Measurements from ENCODE around the gene CYP3A5.

Gene CYP3A5

GRCh38 chr7:99617192-99617781 lies 62.5 kb downstream of the CYP3A5 start:
- DNase-seq (ENCODE audit: insufficient read length, low spot score) (no peak), FAIRE-seq (no peak)
- no peak for TF ChIP-seq CTCF (IDR thresholded peaks at IDR 0.05; ENCODE audit: insufficient read depth, missing control alignments)

GRCh38 chr7:99616359-99617191 lies 63.2 kb downstream of the CYP3A5 start, which contains the start of gene ZSCAN25:
Gene ZSCAN25, plus strand, starts transcription at chr7:99616946. Its CDS starts 2,661 bp downstream, at chr7:99619607.
- FAIRE-seq (no peak), DNase-seq (ENCODE audit: insufficient read length, low spot score) (peak; percentile 83)
- peak; percentile 58 for TF ChIP-seq CTCF (IDR thresholded peaks at IDR 0.05; ENCODE audit: insufficient read depth, missing control alignments)

GRCh38 chr7:99615989-99616358 lies 63.8 kb downstream of the CYP3A5 start:
- no peak for FAIRE-seq
- no peak for DNase-seq (ENCODE audit: insufficient read length, low spot score)
- TF ChIP-seq CTCF (IDR thresholded peaks at IDR 0.05; ENCODE audit: insufficient read depth, missing control alignments), result no peak

- no peak for DNase-seq (ENCODE audit: insufficient read length, low spot score)
- no peak for TF ChIP-seq CTCF (IDR thresholded peaks at IDR 0.05; ENCODE audit: insufficient read depth, missing control alignments)
- no peak for FAIRE-seq
Measured at GRCh38 chr7:99614495-99614894, 65.3 kb downstream of the CYP3A5 start.

- no peak for DNase-seq (ENCODE audit: insufficient read length, low spot score)
- no peak for TF ChIP-seq CTCF (IDR thresholded peaks at IDR 0.05; ENCODE audit: insufficient read depth, missing control alignments)
- FAIRE-seq, result no peak
Measured at GRCh38 chr7:99607548-99607947, 72.2 kb downstream of the CYP3A5 start.

- no peak for FAIRE-seq
- no peak for TF ChIP-seq CTCF (IDR thresholded peaks at IDR 0.05; ENCODE audit: insufficient read depth, missing control alignments)
- DNase-seq (ENCODE audit: insufficient read length, low spot score), result no peak
Measured at GRCh38 chr7:99606531-99606930, 73.3 kb downstream of the CYP3A5 start.

GRCh38 chr7:99605527-99605926 lies 74.3 kb downstream of the CYP3A5 start:
- FAIRE-seq (no peak), DNase-seq (ENCODE audit: insufficient read length, low spot score) (no peak)
- no peak for TF ChIP-seq CTCF (IDR thresholded peaks at IDR 0.05; ENCODE audit: insufficient read depth, missing control alignments)
